ENCODE measurements around the gene UGGT1.

Gene UGGT1, protein sequence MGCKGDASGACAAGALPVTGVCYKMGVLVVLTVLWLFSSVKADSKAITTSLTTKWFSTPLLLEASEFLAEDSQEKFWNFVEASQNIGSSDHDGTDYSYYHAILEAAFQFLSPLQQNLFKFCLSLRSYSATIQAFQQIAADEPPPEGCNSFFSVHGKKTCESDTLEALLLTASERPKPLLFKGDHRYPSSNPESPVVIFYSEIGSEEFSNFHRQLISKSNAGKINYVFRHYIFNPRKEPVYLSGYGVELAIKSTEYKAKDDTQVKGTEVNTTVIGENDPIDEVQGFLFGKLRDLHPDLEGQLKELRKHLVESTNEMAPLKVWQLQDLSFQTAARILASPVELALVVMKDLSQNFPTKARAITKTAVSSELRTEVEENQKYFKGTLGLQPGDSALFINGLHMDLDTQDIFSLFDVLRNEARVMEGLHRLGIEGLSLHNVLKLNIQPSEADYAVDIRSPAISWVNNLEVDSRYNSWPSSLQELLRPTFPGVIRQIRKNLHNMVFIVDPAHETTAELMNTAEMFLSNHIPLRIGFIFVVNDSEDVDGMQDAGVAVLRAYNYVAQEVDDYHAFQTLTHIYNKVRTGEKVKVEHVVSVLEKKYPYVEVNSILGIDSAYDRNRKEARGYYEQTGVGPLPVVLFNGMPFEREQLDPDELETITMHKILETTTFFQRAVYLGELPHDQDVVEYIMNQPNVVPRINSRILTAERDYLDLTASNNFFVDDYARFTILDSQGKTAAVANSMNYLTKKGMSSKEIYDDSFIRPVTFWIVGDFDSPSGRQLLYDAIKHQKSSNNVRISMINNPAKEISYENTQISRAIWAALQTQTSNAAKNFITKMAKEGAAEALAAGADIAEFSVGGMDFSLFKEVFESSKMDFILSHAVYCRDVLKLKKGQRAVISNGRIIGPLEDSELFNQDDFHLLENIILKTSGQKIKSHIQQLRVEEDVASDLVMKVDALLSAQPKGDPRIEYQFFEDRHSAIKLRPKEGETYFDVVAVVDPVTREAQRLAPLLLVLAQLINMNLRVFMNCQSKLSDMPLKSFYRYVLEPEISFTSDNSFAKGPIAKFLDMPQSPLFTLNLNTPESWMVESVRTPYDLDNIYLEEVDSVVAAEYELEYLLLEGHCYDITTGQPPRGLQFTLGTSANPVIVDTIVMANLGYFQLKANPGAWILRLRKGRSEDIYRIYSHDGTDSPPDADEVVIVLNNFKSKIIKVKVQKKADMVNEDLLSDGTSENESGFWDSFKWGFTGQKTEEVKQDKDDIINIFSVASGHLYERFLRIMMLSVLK (N-terminal part only)

DNA sequence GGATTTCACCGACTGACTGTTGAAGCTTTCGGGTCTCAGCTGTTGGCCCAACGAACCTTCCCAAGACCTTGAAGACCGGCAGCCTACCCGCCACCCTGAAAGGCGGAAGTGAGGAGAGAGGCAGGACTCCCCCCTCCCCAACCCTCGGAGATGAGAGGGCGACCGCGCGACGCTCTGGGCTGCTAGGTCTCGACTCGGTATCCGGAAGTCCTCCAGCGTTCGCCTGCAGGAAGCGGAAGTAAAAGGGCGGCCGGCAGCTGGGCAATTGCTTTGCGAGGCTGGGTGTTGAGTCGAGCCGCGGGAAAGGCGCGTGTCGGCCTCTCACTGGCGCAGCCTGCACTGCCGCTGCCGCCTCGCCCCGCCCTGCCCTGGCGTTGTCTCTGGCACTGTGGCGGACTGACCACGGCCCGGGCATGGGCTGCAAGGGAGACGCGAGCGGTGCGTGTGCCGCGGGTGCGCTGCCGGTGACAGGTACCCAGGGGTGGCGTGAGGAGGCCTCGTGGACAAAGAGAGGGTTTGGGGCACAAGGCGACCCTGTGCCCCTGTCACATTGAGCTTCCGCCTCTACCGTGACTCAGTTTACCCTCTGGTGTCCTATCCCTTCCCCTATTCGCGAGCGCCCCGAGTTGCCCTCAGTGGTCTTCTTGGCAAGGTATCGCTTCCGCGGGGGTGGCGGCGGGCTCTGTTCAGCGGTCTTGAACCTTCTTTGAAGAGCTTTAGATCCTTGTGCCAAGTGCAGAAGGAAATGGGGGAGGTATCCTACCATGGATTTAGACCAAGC is at the start of gene UGGT1:
TSS of gene UGGT1 (plus strand) at position 256 of the 781 bp plus-strand sequence. CDS start at position 414, 158 bp downstream.
- ChIA-PET CTCF (interaction anchor here (1.0 to 2.4 kb wide), 3 partner anchors 8 to 28 kb away, joined by 3 to 15 read pairs (median 4); no protein-coding TSS in a partner anchor), POLR2A (interaction anchor here (0.5 to 1.7 kb wide), 5 partner anchors 10 to 308 kb away, joined by 3 to 4 read pairs (median 4); no protein-coding TSS in a partner anchor)
- peak; percentile 97 for DNase-seq (ENCODE audit: extremely low spot score)
- TF ChIP-seq, protein P1, sequence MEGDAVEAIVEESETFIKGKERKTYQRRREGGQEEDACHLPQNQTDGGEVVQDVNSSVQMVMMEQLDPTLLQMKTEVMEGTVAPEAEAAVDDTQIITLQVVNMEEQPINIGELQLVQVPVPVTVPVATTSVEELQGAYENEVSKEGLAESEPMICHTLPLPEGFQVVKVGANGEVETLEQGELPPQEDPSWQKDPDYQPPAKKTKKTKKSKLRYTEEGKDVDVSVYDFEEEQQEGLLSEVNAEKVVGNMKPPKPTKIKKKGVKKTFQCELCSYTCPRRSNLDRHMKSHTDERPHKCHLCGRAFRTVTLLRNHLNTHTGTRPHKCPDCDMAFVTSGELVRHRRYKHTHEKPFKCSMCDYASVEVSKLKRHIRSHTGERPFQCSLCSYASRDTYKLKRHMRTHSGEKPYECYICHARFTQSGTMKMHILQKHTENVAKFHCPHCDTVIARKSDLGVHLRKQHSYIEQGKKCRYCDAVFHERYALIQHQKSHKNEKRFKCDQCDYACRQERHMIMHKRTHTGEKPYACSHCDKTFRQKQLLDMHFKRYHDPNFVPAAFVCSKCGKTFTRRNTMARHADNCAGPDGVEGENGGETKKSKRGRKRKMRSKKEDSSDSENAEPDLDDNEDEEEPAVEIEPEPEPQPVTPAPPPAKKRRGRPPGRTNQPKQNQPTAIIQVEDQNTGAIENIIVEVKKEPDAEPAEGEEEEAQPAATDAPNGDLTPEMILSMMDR (IDR thresholded peaks at IDR 0.05; ENCODE audit: control extremely low read depth, extremely low read depth, low read depth, missing control alignments) = no peak

DNA sequence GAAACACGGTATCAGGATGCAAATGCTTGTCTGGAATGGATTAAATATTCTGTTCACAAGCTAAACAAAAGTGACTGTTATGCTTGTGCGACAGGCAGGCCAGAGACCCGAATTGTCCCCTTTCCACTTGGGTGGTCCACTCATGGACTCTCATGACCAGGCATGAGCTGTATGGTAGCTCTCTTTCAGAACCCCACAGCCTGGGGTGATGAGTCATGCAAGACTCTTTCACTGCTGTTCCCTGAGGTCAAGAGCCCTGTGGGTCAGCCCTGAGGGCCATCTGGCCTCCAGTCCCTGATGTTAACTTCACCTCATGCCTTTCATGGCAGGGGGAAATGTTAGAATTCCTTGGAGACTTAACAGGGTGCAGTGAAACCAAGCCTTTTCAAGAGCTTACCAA is 49.4 kb upstream of the UGGT1 start:
- no peak for DNase-seq (ENCODE audit: extremely low spot score)
- POLR2A ChIA-PET = no interaction called here
- CTCF ChIA-PET = interaction anchor here (0.8 to 1.8 kb wide), 5 partner anchors 10 to 27 kb away, joined by 3 to 5 read pairs (median 4); no protein-coding TSS in a partner anchor
- TF ChIP-seq, protein P1 (IDR thresholded peaks at IDR 0.05; ENCODE audit: control extremely low read depth, extremely low read depth, low read depth, missing control alignments) = no peak

DNA sequence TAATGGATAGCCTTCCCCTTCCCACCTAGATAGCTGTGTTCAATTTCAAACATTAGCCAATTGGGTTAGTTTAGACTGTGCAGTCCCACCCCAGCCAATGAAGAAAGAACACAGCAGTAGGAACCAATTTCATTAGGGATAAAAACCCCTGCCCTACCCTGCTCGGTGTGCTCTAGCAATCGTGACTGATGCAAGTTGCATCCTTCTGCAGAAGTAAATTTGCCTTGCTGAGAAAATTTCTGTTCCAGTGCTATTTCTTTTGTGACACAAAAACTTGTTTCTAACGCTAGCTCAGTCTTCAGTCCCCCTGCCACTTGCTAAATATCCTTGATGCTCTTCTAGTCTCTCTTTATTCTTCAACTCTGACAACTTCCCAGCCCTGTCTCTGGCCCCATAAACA is 48.0 kb upstream of the UGGT1 start:
- CTCF ChIA-PET = interaction anchor here (1.4 to 1.8 kb wide), 2 partner anchors 9 to 11 kb away, joined by 3 to 4 read pairs; no protein-coding TSS in a partner anchor
- TF ChIP-seq, protein P1 (IDR thresholded peaks at IDR 0.05; ENCODE audit: control extremely low read depth, extremely low read depth, low read depth, missing control alignments) = no peak
- POLR2A ChIA-PET = no interaction called here
- DNase-seq (ENCODE audit: extremely low spot score) = no peak

DNA sequence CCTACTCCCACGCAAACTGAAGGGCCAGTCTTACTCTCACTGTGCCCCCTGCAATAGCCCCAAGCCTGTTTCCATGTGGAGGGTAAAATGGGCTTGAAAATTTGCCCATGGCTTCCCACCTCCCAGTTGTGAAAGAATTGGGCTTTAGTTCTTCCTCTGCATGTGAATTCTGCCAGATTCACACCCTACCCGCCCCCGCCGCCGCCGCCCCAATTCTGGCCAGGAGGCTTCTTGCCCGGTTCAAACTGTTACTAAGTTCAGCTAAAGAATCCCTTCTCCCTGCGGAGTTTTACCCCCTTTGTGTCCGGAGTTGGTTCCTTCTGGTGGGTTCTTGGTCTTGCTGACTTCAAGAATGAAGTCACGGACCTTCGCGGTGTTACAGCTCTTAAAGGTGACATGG is 37.7 kb upstream of the UGGT1 start:
- ChIA-PET CTCF (interaction anchor here (2.4 kb wide), 1 partner anchor 10 kb away, joined by 12 read pairs; no protein-coding TSS in a partner anchor), POLR2A (no interaction called here)
- no peak for DNase-seq (ENCODE audit: extremely low spot score)
- TF ChIP-seq, protein P1 (IDR thresholded peaks at IDR 0.05; ENCODE audit: control extremely low read depth, extremely low read depth, low read depth, missing control alignments) = no peak

DNA sequence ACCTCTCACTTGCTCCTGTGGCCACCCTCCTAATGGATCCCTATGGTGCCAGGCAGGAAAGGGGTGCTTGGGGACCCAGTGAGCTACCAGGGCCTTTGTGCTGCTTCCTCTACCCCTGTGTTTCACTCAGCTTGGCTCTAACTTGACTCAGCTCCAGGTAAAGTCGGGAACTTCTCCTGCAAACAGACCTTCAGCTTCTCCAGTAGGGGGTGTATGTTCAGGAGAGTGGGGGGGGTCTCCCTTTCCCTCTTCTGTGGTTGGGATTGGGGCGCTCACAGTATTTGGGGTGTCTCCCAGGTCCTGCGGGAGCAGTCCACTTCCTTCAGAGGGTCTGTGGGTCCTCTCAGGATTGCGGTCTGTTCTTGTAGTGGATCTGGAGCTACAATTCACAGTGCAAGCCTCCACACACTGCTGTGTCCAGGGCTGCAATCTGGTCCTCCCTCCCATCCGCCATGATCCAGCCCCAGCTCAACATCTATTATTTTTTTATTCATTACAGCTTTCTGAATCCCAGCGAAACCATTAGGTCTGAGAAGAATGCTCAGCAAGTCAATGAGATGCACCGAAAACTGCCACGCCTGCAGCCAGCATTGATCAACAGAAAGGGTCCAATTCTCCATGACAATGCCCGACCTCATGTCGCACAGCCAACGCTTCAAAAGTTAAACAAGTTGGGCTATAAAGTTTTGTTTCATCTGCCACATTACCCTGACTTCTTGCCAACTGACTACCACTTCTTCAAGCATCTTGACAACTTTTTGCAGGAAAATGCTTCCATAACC is 36.7 kb upstream of the UGGT1 start:
- CTCF ChIA-PET = interaction anchor here (0.9 to 2.4 kb wide), 4 partner anchors 9 to 34 kb away, joined by 3 to 12 read pairs (median 4); no protein-coding TSS in a partner anchor
- no peak for DNase-seq (ENCODE audit: extremely low spot score)
- POLR2A ChIA-PET = no interaction called here
- TF ChIP-seq, protein P1 (IDR thresholded peaks at IDR 0.05; ENCODE audit: control extremely low read depth, extremely low read depth, low read depth, missing control alignments) = no peak
